ENCODE results near the gene GRAMD2B.

Gene GRAMD2B

DNA sequence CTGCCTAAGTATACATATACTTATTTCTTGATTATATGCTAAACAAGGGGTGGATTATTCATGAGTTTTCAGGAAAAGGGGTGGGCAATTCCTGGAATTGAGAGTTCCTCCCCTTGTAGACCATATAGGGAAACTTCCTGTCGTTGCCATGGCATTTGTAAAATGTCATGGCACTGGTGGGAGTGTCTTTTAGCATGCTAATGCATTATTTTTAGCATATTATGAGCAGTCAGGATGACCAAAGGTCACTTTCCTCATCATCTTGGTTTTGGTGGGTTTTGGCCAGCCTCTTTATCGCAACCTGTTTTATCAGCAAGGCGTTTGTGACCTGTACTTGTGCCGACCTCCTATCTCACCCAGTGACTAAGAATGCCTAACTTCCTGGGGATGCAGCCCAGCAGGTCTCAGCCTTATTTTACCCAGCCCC, 90.9 kb downstream of the GRAMD2B start:
- H3K4me1 ChIP-seq (ENCODE audit: insufficient read depth, low read length, severe bottlenecking): peaks cover under 1% of the 10 kb centered on the region
- H3K4me3 ChIP-seq (ENCODE audit: low read depth, low read length, poor library complexity, severe bottlenecking): no peak overlapping the region
- H2AFZ ChIP-seq (ENCODE audit: low read length): no peak overlapping the region
- H3K9ac ChIP-seq (ENCODE audit: low read length): no peak overlapping the region
- no peaks in the 10 kb centered on the region for H3K27me3 ChIP-seq (ENCODE audit: insufficient read depth, low read length)
- H3K79me2 ChIP-seq (ENCODE audit: insufficient read depth, low read length): no peaks in the 10 kb centered on the region
- no peak overlapping the region for H3K27ac ChIP-seq (ENCODE audit: low read depth, low read length, poor library complexity, severe bottlenecking)
- TF ChIP-seq EZH2 (IDR thresholded peaks at IDR 0.05; ENCODE audit: borderline replicate concordance, low read length): no peak
- TF ChIP-seq, protein P1, sequence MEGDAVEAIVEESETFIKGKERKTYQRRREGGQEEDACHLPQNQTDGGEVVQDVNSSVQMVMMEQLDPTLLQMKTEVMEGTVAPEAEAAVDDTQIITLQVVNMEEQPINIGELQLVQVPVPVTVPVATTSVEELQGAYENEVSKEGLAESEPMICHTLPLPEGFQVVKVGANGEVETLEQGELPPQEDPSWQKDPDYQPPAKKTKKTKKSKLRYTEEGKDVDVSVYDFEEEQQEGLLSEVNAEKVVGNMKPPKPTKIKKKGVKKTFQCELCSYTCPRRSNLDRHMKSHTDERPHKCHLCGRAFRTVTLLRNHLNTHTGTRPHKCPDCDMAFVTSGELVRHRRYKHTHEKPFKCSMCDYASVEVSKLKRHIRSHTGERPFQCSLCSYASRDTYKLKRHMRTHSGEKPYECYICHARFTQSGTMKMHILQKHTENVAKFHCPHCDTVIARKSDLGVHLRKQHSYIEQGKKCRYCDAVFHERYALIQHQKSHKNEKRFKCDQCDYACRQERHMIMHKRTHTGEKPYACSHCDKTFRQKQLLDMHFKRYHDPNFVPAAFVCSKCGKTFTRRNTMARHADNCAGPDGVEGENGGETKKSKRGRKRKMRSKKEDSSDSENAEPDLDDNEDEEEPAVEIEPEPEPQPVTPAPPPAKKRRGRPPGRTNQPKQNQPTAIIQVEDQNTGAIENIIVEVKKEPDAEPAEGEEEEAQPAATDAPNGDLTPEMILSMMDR (IDR thresholded peaks at IDR 0.05; ENCODE audit: low read length): no peak
- H3K9me2 ChIP-seq (ENCODE audit: low read depth, low read length): no peaks in the 10 kb centered on the region
- no peaks in the 10 kb centered on the region for H4K20me1 ChIP-seq (ENCODE audit: insufficient read depth, low read length)
- no peaks in the 10 kb centered on the region for H3K9me3 ChIP-seq (ENCODE audit: low read length)
- no peak overlapping the region for H3K4me2 ChIP-seq (ENCODE audit: low read length)
- no peaks in the 10 kb centered on the region for H3K36me3 ChIP-seq (ENCODE audit: insufficient read depth, low read length)
- H3F3A ChIP-seq (ENCODE audit: insufficient read depth, low read length): no peaks in the 10 kb centered on the region

DNA sequence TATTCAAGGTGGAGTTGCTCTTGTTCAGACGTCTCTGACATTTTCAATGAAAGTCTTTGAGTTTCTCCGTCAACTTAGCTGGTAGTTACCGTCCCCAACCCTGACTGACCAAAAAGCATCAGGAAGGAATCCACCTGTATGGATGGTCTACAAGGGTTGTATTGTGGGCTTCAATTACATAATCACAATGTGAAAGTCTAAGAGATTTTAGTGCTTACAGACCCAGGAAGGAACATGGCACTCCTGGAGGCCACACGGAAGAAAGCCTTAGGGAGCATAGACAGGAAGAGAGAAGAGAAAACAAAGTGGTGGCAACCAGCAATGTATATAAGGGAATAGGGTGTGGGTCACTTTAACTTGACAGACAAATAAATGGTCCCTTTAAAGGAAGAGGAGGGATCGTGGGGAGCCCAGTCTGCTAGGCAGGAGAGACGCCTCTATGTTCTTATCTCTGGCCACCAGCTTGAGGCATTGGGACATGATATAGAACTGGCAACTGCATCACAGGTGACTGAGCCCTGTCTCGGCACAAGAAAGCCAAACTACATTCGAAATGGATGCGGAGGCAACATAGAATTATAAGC, 91.4 kb downstream of the GRAMD2B start:
- Histone ChIP-seq H3K4me3 (ENCODE audit: low read depth, low read length, poor library complexity, severe bottlenecking) (no peak overlapping the region), H3K36me3 (ENCODE audit: insufficient read depth, low read length) (no peaks in the 10 kb centered on the region), H3F3A (ENCODE audit: insufficient read depth, low read length) (no peaks in the 10 kb centered on the region), H3K9ac (ENCODE audit: low read length) (no peak overlapping the region), H4K20me1 (ENCODE audit: insufficient read depth, low read length) (no peaks in the 10 kb centered on the region), H3K4me1 (ENCODE audit: insufficient read depth, low read length, severe bottlenecking) (no peaks in the 10 kb centered on the region), H3K9me3 (ENCODE audit: low read length) (no peaks in the 10 kb centered on the region), H3K4me2 (ENCODE audit: low read length) (no peak overlapping the region), H3K79me2 (ENCODE audit: insufficient read depth, low read length) (no peaks in the 10 kb centered on the region), H2AFZ (ENCODE audit: low read length) (no peak overlapping the region), H3K9me2 (ENCODE audit: low read depth, low read length) (no peaks in the 10 kb centered on the region), H3K27ac (ENCODE audit: low read depth, low read length, poor library complexity, severe bottlenecking) (no peak overlapping the region), H3K27me3 (ENCODE audit: insufficient read depth, low read length) (no peaks in the 10 kb centered on the region)
- TF ChIP-seq, protein P1 (IDR thresholded peaks at IDR 0.05; ENCODE audit: low read length): no peak
- no peak for TF ChIP-seq EZH2 (IDR thresholded peaks at IDR 0.05; ENCODE audit: borderline replicate concordance, low read length)

DNA sequence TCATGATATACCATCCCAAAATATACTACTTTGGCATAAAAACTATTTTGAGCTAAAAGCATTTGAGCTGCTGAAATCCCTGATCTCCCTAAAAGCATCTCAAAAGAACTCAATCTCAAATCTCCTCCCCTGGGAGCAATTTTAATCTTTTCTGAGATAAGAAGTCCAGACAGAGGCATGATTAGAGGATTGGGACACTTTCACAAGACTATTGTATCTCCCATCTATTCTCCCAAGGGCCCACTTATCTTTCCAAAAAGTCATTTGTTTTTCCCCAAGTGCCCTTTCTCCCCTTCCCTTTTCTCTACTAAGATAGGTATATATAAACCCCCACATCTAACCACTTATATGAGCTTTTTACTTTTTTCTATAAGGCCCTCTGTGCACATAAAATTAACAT, 92.1 kb downstream of the GRAMD2B start:
- H3F3A ChIP-seq (ENCODE audit: insufficient read depth, low read length): no peaks in the 10 kb centered on the region
- H3K79me2 ChIP-seq (ENCODE audit: insufficient read depth, low read length): no peaks in the 10 kb centered on the region
- H4K20me1 ChIP-seq (ENCODE audit: insufficient read depth, low read length): no peaks in the 10 kb centered on the region
- no peak overlapping the region for H3K4me3 ChIP-seq (ENCODE audit: low read depth, low read length, poor library complexity, severe bottlenecking)
- no peaks in the 10 kb centered on the region for H3K36me3 ChIP-seq (ENCODE audit: insufficient read depth, low read length)
- H3K4me1 ChIP-seq (ENCODE audit: insufficient read depth, low read length, severe bottlenecking): no peaks in the 10 kb centered on the region
- TF ChIP-seq, protein P1 (IDR thresholded peaks at IDR 0.05; ENCODE audit: low read length): no peak
- no peak for TF ChIP-seq EZH2 (IDR thresholded peaks at IDR 0.05; ENCODE audit: borderline replicate concordance, low read length)
- no peak overlapping the region for H2AFZ ChIP-seq (ENCODE audit: low read length)
- no peak overlapping the region for H3K27ac ChIP-seq (ENCODE audit: low read depth, low read length, poor library complexity, severe bottlenecking)
- no peaks in the 10 kb centered on the region for H3K9me2 ChIP-seq (ENCODE audit: low read depth, low read length)
- no peak overlapping the region for H3K9ac ChIP-seq (ENCODE audit: low read length)
- no peaks in the 10 kb centered on the region for H3K9me3 ChIP-seq (ENCODE audit: low read length)
- no peak overlapping the region for H3K4me2 ChIP-seq (ENCODE audit: low read length)
- H3K27me3 ChIP-seq (ENCODE audit: insufficient read depth, low read length): no peaks in the 10 kb centered on the region
